ENCODE data around the gene CNKSR3. TPM values are rescaled to one million over a fixed set of nuclear protein-coding genes. Genes with fewer than 3 reads are reported as not detected.

The CNKSR3 gene
- total RNA-seq, 6 experiments from 2014 or later: 19.8 to 43.4 (median 26.9) TPM

DNA sequence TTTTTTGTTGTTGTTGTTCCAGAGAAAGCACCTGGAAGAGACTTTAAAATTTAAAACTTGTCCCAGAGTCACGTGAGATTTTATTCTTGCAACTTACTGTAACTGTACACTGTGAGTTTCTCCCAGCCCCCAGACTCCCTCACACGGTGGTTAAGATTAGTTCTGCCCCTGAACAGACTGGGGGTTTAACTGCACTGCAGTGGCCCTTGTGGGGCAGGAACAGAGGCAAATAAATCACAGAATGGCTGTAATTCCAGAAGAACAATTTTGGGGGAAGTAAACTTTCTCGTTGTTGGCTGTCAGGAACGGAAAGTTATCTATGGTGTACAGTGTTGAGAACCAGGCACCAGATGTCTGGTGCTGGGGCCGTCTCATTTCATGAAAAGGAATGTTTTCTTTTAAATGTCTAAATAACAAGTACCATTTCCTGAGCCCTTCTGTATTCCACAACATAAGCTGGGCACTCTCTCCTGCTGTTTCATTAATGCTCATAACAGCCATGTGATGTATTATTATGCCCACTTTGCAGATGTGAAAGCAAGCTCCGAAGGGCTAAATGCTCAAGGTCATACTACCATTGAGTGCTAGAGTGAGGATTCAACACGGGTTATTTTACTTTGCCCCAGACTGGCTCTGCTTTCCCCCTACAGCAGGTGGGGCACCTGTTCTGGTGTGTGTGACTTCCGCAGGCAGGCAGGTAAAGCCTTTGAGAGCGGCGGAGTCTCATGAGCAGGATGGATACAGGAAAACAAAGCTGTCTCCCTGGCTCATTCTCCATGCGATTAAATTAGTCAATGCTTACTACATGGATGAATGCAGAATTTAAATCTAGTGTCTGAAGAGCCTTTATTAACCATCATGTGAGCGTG lies 30.5 kb downstream of the CNKSR3 start:
- WGBS (ENCODE audit: insufficient coverage, low coverage, low lambda C conversion rate, missing lambda C conversion rate): 58% methylated on average over 11 of the region's 12 CpGs
- Histone ChIP-seq H3K27me3 (no peaks in the 10 kb centered on the region), H3K9me3 (no peaks in the 10 kb centered on the region), H3K27ac (no peak overlapping the region), H3K4me3 (no peak overlapping the region), H3K36me3 (no peaks in the 10 kb centered on the region), H3K4me1 (peaks cover 0 to 39% (median 6%) of the 10 kb centered on the region in 4 donors)
- no peak for ATAC-seq
- intact Hi-C loops (cut with DNase I): no loop called here
- no peak for DNase-seq
- no peak for TF ChIP-seq POLR2A (IDR thresholded peaks at IDR 0.05)
- TF ChIP-seq, protein P1, sequence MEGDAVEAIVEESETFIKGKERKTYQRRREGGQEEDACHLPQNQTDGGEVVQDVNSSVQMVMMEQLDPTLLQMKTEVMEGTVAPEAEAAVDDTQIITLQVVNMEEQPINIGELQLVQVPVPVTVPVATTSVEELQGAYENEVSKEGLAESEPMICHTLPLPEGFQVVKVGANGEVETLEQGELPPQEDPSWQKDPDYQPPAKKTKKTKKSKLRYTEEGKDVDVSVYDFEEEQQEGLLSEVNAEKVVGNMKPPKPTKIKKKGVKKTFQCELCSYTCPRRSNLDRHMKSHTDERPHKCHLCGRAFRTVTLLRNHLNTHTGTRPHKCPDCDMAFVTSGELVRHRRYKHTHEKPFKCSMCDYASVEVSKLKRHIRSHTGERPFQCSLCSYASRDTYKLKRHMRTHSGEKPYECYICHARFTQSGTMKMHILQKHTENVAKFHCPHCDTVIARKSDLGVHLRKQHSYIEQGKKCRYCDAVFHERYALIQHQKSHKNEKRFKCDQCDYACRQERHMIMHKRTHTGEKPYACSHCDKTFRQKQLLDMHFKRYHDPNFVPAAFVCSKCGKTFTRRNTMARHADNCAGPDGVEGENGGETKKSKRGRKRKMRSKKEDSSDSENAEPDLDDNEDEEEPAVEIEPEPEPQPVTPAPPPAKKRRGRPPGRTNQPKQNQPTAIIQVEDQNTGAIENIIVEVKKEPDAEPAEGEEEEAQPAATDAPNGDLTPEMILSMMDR (IDR thresholded peaks at IDR 0.05): no peak

DNA sequence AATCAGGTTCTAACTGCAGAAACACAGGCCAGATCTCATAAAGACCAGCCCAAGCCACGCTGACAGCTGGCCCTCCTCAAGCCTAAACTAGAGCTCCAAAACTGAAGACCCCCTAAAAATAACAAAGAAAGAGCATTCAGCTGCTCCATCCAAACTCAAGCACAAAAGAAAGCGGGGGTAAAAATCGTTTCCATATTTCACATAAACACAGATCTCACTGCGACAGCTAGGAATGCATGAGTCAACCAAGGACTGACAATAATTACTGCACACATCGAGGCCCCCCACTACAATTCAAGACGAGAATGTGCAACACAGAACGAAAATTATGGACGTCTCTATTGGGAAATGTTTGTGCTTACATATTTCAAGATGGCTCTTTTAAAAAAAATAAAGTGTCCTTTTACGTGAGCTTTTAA lies 31.1 kb downstream of the CNKSR3 start:
- WGBS (ENCODE audit: insufficient coverage, low coverage, low lambda C conversion rate, missing lambda C conversion rate): 75% methylated on average over 9 of the region's 9 CpGs
- intact Hi-C loops (cut with DNase I): no loop called here

DNA sequence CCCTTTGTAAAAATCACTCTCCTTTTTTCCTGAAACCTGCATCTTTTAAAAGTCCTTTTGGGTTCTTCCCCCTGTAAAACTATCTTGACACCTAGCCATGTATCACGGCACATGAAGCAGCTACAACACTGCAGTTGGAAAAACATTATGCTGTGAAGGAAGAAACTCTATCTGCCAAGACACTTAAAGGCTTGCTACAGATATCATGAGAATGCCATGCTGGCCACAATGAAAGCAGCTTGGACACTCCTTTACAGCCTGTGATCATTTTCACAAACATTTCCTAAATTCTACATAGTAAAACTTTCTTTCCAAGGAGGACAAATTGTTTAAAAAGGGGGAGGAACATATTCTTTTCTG lies 31.8 kb downstream of the CNKSR3 start:
- H3K27me3 ChIP-seq: no peaks in the 10 kb centered on the region
- no peaks in the 10 kb centered on the region for H3K36me3 ChIP-seq
- intact Hi-C loops (cut with DNase I): no loop called here
- H3K4me1 ChIP-seq: peaks cover 0 to 39% (median 6%) of the 10 kb centered on the region in 4 donors
- ATAC-seq (no peak), DNase-seq (no peak)
- peak overlapping the region in 1 of 3 donors; percentile 22 for H3K27ac ChIP-seq
- 36% methylated on average over 1 of the region's 1 CpG for WGBS (ENCODE audit: insufficient coverage, low coverage, low lambda C conversion rate, missing lambda C conversion rate)
- no peak overlapping the region for H3K4me3 ChIP-seq
- TF ChIP-seq POLR2A (IDR thresholded peaks at IDR 0.05): no peak
- TF ChIP-seq, protein P1 (IDR thresholded peaks at IDR 0.05): no peak
- H3K9me3 ChIP-seq: no peaks in the 10 kb centered on the region

More for the DNA sequence above, 31.1 kb downstream of the CNKSR3 start:
- no peaks in the 10 kb centered on the region for H3K9me3 ChIP-seq
- no peaks in the 10 kb centered on the region for H3K36me3 ChIP-seq
- no peak overlapping the region for H3K27ac ChIP-seq
- H3K4me3 ChIP-seq: no peak overlapping the region
- TF ChIP-seq, protein P1 (IDR thresholded peaks at IDR 0.05): no peak
- TF ChIP-seq POLR2A (IDR thresholded peaks at IDR 0.05): no peak
- peaks cover 0 to 39% (median 6%) of the 10 kb centered on the region in 4 donors for H3K4me1 ChIP-seq
- ATAC-seq: no peak
- no peak for DNase-seq
- no peaks in the 10 kb centered on the region for H3K27me3 ChIP-seq

DNA sequence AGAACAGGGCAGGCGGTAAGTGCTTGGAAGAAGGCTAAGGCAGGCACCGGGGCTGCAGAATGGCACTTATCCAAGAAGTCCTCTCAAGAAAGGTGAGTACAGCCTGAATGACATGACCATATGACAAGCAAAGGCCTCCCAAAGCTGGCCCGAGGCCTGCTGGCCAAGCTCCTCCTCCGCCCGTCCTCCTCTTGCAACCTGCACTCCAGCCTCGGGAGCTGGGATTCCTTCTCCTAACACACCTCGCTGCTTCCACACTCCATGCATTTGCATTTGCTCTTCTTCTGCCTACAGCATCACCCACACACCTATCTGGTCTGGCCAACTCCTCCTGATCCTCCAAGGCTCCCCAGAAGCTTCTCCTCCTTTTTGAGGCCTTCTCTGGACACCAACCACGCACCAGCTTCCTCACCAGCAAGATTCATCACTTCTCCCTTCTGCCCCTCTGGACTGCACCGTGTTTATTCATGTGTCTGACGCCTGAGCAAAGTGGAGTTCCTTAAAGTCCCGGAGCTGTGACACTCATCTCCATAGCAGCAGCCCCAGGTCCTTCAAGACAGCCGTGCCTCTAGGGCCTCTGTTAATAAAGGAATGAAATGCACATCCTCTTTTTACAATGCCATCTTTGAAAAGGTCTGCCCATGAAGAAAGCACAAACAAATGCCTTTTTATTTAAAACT lies 32.3 kb downstream of the CNKSR3 start:
- H3K27me3 ChIP-seq: no peaks in the 10 kb centered on the region
- peak in 2 of 3 donors; percentile 60 to 66 for DNase-seq
- H3K27ac ChIP-seq: peak overlapping the region in 1 of 3 donors; percentile 22
- TF ChIP-seq, protein P1 (IDR thresholded peaks at IDR 0.05): no peak
- no peak for TF ChIP-seq POLR2A (IDR thresholded peaks at IDR 0.05)
- intact Hi-C loops (cut with DNase I): no loop called here
- WGBS (ENCODE audit: insufficient coverage, low coverage, low lambda C conversion rate, missing lambda C conversion rate): 41% methylated on average over 10 of the region's 12 CpGs
- H3K4me3 ChIP-seq: no peak overlapping the region
- ATAC-seq: peak; percentile 43 to 76 (median 73)
- peaks cover 0 to 39% (median 6%) of the 10 kb centered on the region in 4 donors for H3K4me1 ChIP-seq
- no peaks in the 10 kb centered on the region for H3K9me3 ChIP-seq
- H3K36me3 ChIP-seq: no peaks in the 10 kb centered on the region

Measured in right lobe of liver (tissue), 6 donors.